Astrocyte (in vitro differentiated cells and primary cell): ENCODE measurements around the gene IGF1R. TPM values are rescaled to one million over a fixed set of nuclear protein-coding genes. Genes with fewer than 3 reads are reported as not detected.
A peak's percentile ranks its signal among the peaks of the same experiment; 100 is the strongest.

Experiments
- DNase-seq: peaks from one replicate; pipeline ENCODE4 v3.0.0-alpha.2; 2010; ENCODE audit warnings: low read depth
- FAIRE-seq: peaks from 2 replicates; lab custom pipeline; 2011; peaks lifted over from hg19 to GRCh38; lab: Jason Lieb, UNC
- H2AFZ ChIP-seq: 2 replicates; pipeline ENCODE4 v1.6.0; 2012; ENCODE audit warnings: low read depth, low read length, inconsistent platforms
- H3K27ac ChIP-seq: 2 replicates; pipeline ENCODE4 v1.5.1; 2011; ENCODE audit warnings: low read depth, low read length, inconsistent platforms
- H3K27me3 ChIP-seq: 2 replicates; pipeline ENCODE4 v1.6.0; 2011; ENCODE audit warnings: low read length, inconsistent platforms; ENCODE audit not compliant: insufficient read depth
- H3K36me3 ChIP-seq: 2 replicates; pipeline ENCODE4 v1.5.1; 2011; ENCODE audit warnings: low read length, inconsistent platforms; ENCODE audit not compliant: insufficient read depth
- H3K4me1 ChIP-seq: 2 replicates; pipeline ENCODE4 v1.5.1; 2011; ENCODE audit warnings: low read length, inconsistent platforms; ENCODE audit not compliant: insufficient read depth
- H3K4me2 ChIP-seq: 2 replicates; pipeline ENCODE4 v1.6.0; 2012; ENCODE audit warnings: low read length, inconsistent platforms
- H3K4me3 ChIP-seq: 2 replicates; pipeline ENCODE4 v1.5.1; 2011; ENCODE audit warnings: low read depth, mild to moderate bottlenecking, low read length, inconsistent platforms; ENCODE audit not compliant: insufficient read depth
- H3K79me2 ChIP-seq: 2 replicates; pipeline ENCODE4 v1.6.0; 2012; ENCODE audit warnings: mild to moderate bottlenecking, low read length, inconsistent platforms; ENCODE audit not compliant: insufficient read depth
- H3K9ac ChIP-seq: 2 replicates; pipeline ENCODE4 v1.6.0; 2012; ENCODE audit warnings: mild to moderate bottlenecking, low read length, inconsistent platforms
- H3K9me3 ChIP-seq: 2 replicates; pipeline ENCODE4 v1.5.1; 2012; ENCODE audit warnings: low read depth, mild to moderate bottlenecking, low read length, inconsistent platforms; ENCODE audit not compliant: insufficient read depth
- H4K20me1 ChIP-seq: 2 replicates; pipeline ENCODE4 v1.6.0; 2012; ENCODE audit warnings: low read length, inconsistent platforms; ENCODE audit not compliant: insufficient read depth
- H3K27ac Mint-ChIP-seq: one replicate; pipeline ENCODE4 v1.8.0; 2021; ENCODE audit warnings: mild to moderate bottlenecking, mixed read lengths; ENCODE audit not compliant: unreplicated experiment
- H3K27me3 Mint-ChIP-seq: one replicate; pipeline ENCODE4 v1.8.0; 2021; ENCODE audit warnings: low read depth, mixed read lengths; ENCODE audit not compliant: unreplicated experiment
- H3K36me3 Mint-ChIP-seq: one replicate; pipeline ENCODE4 v1.8.0; 2021; ENCODE audit warnings: low read depth, mixed read lengths; ENCODE audit not compliant: unreplicated experiment
- H3K4me1 Mint-ChIP-seq: one replicate; pipeline ENCODE4 v1.8.0; 2021; ENCODE audit warnings: low read depth, mixed read lengths; ENCODE audit not compliant: unreplicated experiment
- H3K4me3 Mint-ChIP-seq: one replicate; pipeline ENCODE4 v1.8.0; 2021; ENCODE audit warnings: mild to moderate bottlenecking, moderate library complexity, mixed read lengths; ENCODE audit not compliant: unreplicated experiment
- H3K9me3 Mint-ChIP-seq: one replicate; pipeline ENCODE4 v1.8.0; 2021; ENCODE audit warnings: mild to moderate bottlenecking, mixed read lengths; ENCODE audit not compliant: unreplicated experiment
- CTCF ChIP-seq: IDR thresholded peaks from 2 replicates; pipeline ENCODE4 v1.5.1; 2011; ENCODE audit warnings: low read depth, mild to moderate bottlenecking, inconsistent platforms, low read length, moderate library complexity; ENCODE audit not compliant: insufficient read depth
- EZH2 ChIP-seq: IDR thresholded peaks from 2 replicates; pipeline ENCODE4 v1.6.1; 2012; ENCODE audit warnings: mild to moderate bottlenecking, low read length, inconsistent platforms; ENCODE audit not compliant: insufficient read depth
- total RNA-seq: library from RNA; stranded (reverse); gene quantifications from 2 replicates; pipeline ENCODE4 v1.2.1, GENCODE V29; 2021

The IGF1R gene
- total RNA-seq, 1 donor from 2014 or later, result 270 TPM

DNA sequence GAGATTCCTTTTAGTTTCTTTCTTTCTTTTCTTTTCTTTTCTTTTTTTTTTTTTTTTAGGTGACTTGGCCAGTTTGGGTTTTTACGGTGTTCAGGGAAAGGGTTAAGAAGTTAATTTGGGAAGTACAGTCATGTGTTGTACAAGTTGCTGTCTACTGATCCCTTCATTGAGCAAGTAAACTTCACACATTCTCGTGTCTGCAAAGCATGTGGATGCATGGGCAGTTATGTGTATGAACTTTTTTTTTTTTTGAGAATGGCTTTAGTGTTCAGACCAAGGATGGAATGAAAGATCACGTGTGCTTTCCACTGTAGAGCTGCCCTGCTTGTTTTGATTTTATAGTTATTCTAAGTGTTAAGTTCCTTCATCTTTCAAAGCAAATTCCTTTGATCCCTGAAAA lies 227.0 kb downstream of the IGF1R start:
- H3K79me2 ChIP-seq, result peaks cover 92% of the 10 kb centered on the region
- no peak overlapping the region for H3K27ac ChIP-seq
- H3K9ac ChIP-seq, result peak overlapping the region; percentile 58

GRCh38 chr15:98876451-98877369 lies 228.4 kb downstream of the IGF1R start:
- FAIRE-seq (no peak), DNase-seq (peak; percentile 66)
- peak overlapping the region; percentile 24 for H3K9ac ChIP-seq
- Mint-ChIP-seq H3K36me3 (peaks cover 2% of the 10 kb centered on the region), H3K27me3 (no peaks in the 10 kb centered on the region), H3K9me3 (no peaks in the 10 kb centered on the region), H3K27ac (peak overlapping the region; percentile 87), H3K4me3 (no peak overlapping the region), H3K4me1 (peaks cover 79% of the 10 kb centered on the region)
- no peaks in the 10 kb centered on the region for H3K9me3 ChIP-seq
- H3K4me3 ChIP-seq, result no peak overlapping the region
- no peak overlapping the region for H3K4me2 ChIP-seq
- H3K27me3 ChIP-seq, result no peaks in the 10 kb centered on the region
- H3K4me1 ChIP-seq, result peaks cover 70% of the 10 kb centered on the region
- TF ChIP-seq EZH2 (no peak), CTCF (no peak)
- H3K36me3 ChIP-seq, result no peaks in the 10 kb centered on the region
- peaks cover 91% of the 10 kb centered on the region for H3K79me2 ChIP-seq
- H3K27ac ChIP-seq, result peak overlapping the region; percentile 75
- H2AFZ ChIP-seq, result no peak overlapping the region
- no peaks in the 10 kb centered on the region for H4K20me1 ChIP-seq

More for the DNA sequence above, 227.0 kb downstream of the IGF1R start:
- Histone ChIP-seq H2AFZ (no peak overlapping the region), H3K4me2 (peak overlapping the region; percentile 79), H3K27me3 (no peaks in the 10 kb centered on the region), H3K4me1 (peaks cover 65% of the 10 kb centered on the region), H3K9me3 (no peaks in the 10 kb centered on the region), H3K4me3 (no peak overlapping the region), H3K36me3 (no peaks in the 10 kb centered on the region), H4K20me1 (no peaks in the 10 kb centered on the region)
- Mint-ChIP-seq H3K9me3 (peaks cover under 1% of the 10 kb centered on the region), H3K27me3 (no peaks in the 10 kb centered on the region), H3K4me1 (peaks cover 76% of the 10 kb centered on the region), H3K27ac (peak overlapping the region; percentile 91), H3K36me3 (peaks cover 5% of the 10 kb centered on the region), H3K4me3 (no peak overlapping the region)
- FAIRE-seq, result no peak
- DNase-seq, result no peak
- TF ChIP-seq EZH2 (no peak), CTCF (no peak)

DNA sequence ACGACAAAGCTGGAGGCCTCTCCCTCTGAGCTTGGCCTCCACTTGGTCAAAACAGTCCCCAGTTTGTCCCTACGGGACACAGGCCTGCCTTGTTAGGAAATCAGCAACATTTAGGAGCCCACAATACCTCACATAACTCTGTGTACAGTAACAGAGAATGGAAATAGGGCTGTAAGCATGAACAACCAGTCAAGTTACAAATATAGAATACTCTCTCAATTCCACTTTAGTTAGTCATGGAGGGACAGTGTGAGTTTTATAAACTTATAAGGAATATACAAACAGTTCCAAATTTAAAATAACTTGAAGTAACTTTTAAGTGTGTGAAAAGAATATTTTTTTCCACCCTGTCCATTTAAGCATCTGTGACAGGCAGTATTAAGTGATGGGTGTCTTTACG lies 229.8 kb downstream of the IGF1R start:
- H3K4me1 Mint-ChIP-seq, result peaks cover 79% of the 10 kb centered on the region
- no peaks in the 10 kb centered on the region for H3K9me3 ChIP-seq
- H4K20me1 ChIP-seq, result no peaks in the 10 kb centered on the region
- peak overlapping the region; percentile 82 for H3K27ac Mint-ChIP-seq
- H3K27ac ChIP-seq, result peak overlapping the region; percentile 75
- no peaks in the 10 kb centered on the region for H3K36me3 Mint-ChIP-seq
- no peaks in the 10 kb centered on the region for H3K27me3 Mint-ChIP-seq
- DNase-seq (peak; percentile 76), FAIRE-seq (no peak)
- H3K9me3 Mint-ChIP-seq, result no peaks in the 10 kb centered on the region
- TF ChIP-seq CTCF (no peak), EZH2 (no peak)
- peak overlapping the region; percentile 56 for H3K9ac ChIP-seq
- no peak overlapping the region for H2AFZ ChIP-seq
- peak overlapping the region; percentile 9 for H3K4me3 Mint-ChIP-seq
- no peaks in the 10 kb centered on the region for H3K27me3 ChIP-seq
- peaks cover 92% of the 10 kb centered on the region for H3K79me2 ChIP-seq
- H3K4me1 ChIP-seq, result peaks cover 63% of the 10 kb centered on the region
- no peaks in the 10 kb centered on the region for H3K36me3 ChIP-seq
- H3K4me2 ChIP-seq, result peak overlapping the region; percentile 54
- no peak overlapping the region for H3K4me3 ChIP-seq
